Astrocyte (in vitro differentiated cells and primary cell): Measurements from ENCODE around the gene GPATCH1. TPM values are rescaled to one million over a fixed set of nuclear protein-coding genes. Genes with fewer than 3 reads are reported as not detected.

Experiments
- DNase-seq: peaks from one replicate; pipeline ENCODE4 v3.0.0-alpha.2; 2010; ENCODE audit warnings: low read depth
- FAIRE-seq: peaks from 2 replicates; lab custom pipeline; 2011; peaks lifted over from hg19 to GRCh38; lab: Jason Lieb, UNC
- H2AFZ ChIP-seq: 2 replicates; pipeline ENCODE4 v1.6.0; 2012; ENCODE audit warnings: low read depth, low read length, inconsistent platforms
- H3K27ac ChIP-seq: 2 replicates; pipeline ENCODE4 v1.5.1; 2011; ENCODE audit warnings: low read depth, low read length, inconsistent platforms
- H3K27me3 ChIP-seq: 2 replicates; pipeline ENCODE4 v1.6.0; 2011; ENCODE audit warnings: low read length, inconsistent platforms; ENCODE audit not compliant: insufficient read depth
- H3K36me3 ChIP-seq: 2 replicates; pipeline ENCODE4 v1.5.1; 2011; ENCODE audit warnings: low read length, inconsistent platforms; ENCODE audit not compliant: insufficient read depth
- H3K4me1 ChIP-seq: 2 replicates; pipeline ENCODE4 v1.5.1; 2011; ENCODE audit warnings: low read length, inconsistent platforms; ENCODE audit not compliant: insufficient read depth
- H3K4me2 ChIP-seq: 2 replicates; pipeline ENCODE4 v1.6.0; 2012; ENCODE audit warnings: low read length, inconsistent platforms
- H3K4me3 ChIP-seq: 2 replicates; pipeline ENCODE4 v1.5.1; 2011; ENCODE audit warnings: low read depth, mild to moderate bottlenecking, low read length, inconsistent platforms; ENCODE audit not compliant: insufficient read depth
- H3K79me2 ChIP-seq: 2 replicates; pipeline ENCODE4 v1.6.0; 2012; ENCODE audit warnings: mild to moderate bottlenecking, low read length, inconsistent platforms; ENCODE audit not compliant: insufficient read depth
- H3K9ac ChIP-seq: 2 replicates; pipeline ENCODE4 v1.6.0; 2012; ENCODE audit warnings: mild to moderate bottlenecking, low read length, inconsistent platforms
- H3K9me3 ChIP-seq: 2 replicates; pipeline ENCODE4 v1.5.1; 2012; ENCODE audit warnings: low read depth, mild to moderate bottlenecking, low read length, inconsistent platforms; ENCODE audit not compliant: insufficient read depth
- H4K20me1 ChIP-seq: 2 replicates; pipeline ENCODE4 v1.6.0; 2012; ENCODE audit warnings: low read length, inconsistent platforms; ENCODE audit not compliant: insufficient read depth
- H3K27ac Mint-ChIP-seq: one replicate; pipeline ENCODE4 v1.8.0; 2021; ENCODE audit warnings: mild to moderate bottlenecking, mixed read lengths; ENCODE audit not compliant: unreplicated experiment
- H3K27me3 Mint-ChIP-seq: one replicate; pipeline ENCODE4 v1.8.0; 2021; ENCODE audit warnings: low read depth, mixed read lengths; ENCODE audit not compliant: unreplicated experiment
- H3K36me3 Mint-ChIP-seq: one replicate; pipeline ENCODE4 v1.8.0; 2021; ENCODE audit warnings: low read depth, mixed read lengths; ENCODE audit not compliant: unreplicated experiment
- H3K4me1 Mint-ChIP-seq: one replicate; pipeline ENCODE4 v1.8.0; 2021; ENCODE audit warnings: low read depth, mixed read lengths; ENCODE audit not compliant: unreplicated experiment
- H3K4me3 Mint-ChIP-seq: one replicate; pipeline ENCODE4 v1.8.0; 2021; ENCODE audit warnings: mild to moderate bottlenecking, moderate library complexity, mixed read lengths; ENCODE audit not compliant: unreplicated experiment
- H3K9me3 Mint-ChIP-seq: one replicate; pipeline ENCODE4 v1.8.0; 2021; ENCODE audit warnings: mild to moderate bottlenecking, mixed read lengths; ENCODE audit not compliant: unreplicated experiment
- CTCF ChIP-seq: IDR thresholded peaks from 2 replicates; pipeline ENCODE4 v1.5.1; 2011; ENCODE audit warnings: low read depth, mild to moderate bottlenecking, inconsistent platforms, low read length, moderate library complexity; ENCODE audit not compliant: insufficient read depth
- EZH2 ChIP-seq: IDR thresholded peaks from 2 replicates; pipeline ENCODE4 v1.6.1; 2012; ENCODE audit warnings: mild to moderate bottlenecking, low read length, inconsistent platforms; ENCODE audit not compliant: insufficient read depth
- total RNA-seq: library from RNA; stranded (reverse); gene quantifications from 2 replicates; pipeline ENCODE4 v1.2.1, GENCODE V29; 2021

Gene GPATCH1
- total RNA-seq, 1 donor from 2014 or later, result 6.1 TPM

GRCh38 chr19:33060586-33060985, 20.4 kb upstream of the GPATCH1 start:
- TF ChIP-seq EZH2 (no peak), CTCF (no peak)
- H4K20me1 ChIP-seq, result peaks cover 19% of the 10 kb centered on the region
- H3K4me3 ChIP-seq, result no peak overlapping the region
- no peak overlapping the region for H3K4me2 ChIP-seq
- H3K27ac ChIP-seq, result no peak overlapping the region
- Mint-ChIP-seq H3K9me3 (no peaks in the 10 kb centered on the region), H3K36me3 (no peaks in the 10 kb centered on the region), H3K27me3 (peaks cover 1% of the 10 kb centered on the region), H3K4me1 (no peaks in the 10 kb centered on the region), H3K27ac (no peak overlapping the region), H3K4me3 (no peak overlapping the region)
- DNase-seq (no peak), FAIRE-seq (no peak)
- peaks cover 5% of the 10 kb centered on the region for H3K79me2 ChIP-seq
- no peak overlapping the region for H2AFZ ChIP-seq
- H3K27me3 ChIP-seq, result no peaks in the 10 kb centered on the region
- peaks cover 9% of the 10 kb centered on the region for H3K4me1 ChIP-seq
- H3K9ac ChIP-seq, result no peak overlapping the region
- no peaks in the 10 kb centered on the region for H3K36me3 ChIP-seq
- H3K9me3 ChIP-seq, result no peaks in the 10 kb centered on the region

GRCh38 chr19:33062902-33063301, 18.1 kb upstream of the GPATCH1 start:
- no peaks in the 10 kb centered on the region for H3K9me3 Mint-ChIP-seq
- Histone ChIP-seq H3K27me3 (no peaks in the 10 kb centered on the region), H3K79me2 (peaks cover 5% of the 10 kb centered on the region), H3K4me3 (no peak overlapping the region), H3K9ac (no peak overlapping the region), H2AFZ (no peak overlapping the region), H3K9me3 (no peaks in the 10 kb centered on the region), H3K4me1 (peaks cover 9% of the 10 kb centered on the region), H4K20me1 (peaks cover 19% of the 10 kb centered on the region), H3K27ac (no peak overlapping the region), H3K36me3 (no peaks in the 10 kb centered on the region), H3K4me2 (no peak overlapping the region)
- peak overlapping the region; percentile 66 for H3K4me3 Mint-ChIP-seq
- H3K4me1 Mint-ChIP-seq, result no peaks in the 10 kb centered on the region
- H3K27me3 Mint-ChIP-seq, result peaks cover 1% of the 10 kb centered on the region
- H3K27ac Mint-ChIP-seq, result no peak overlapping the region
- no peaks in the 10 kb centered on the region for H3K36me3 Mint-ChIP-seq
- FAIRE-seq (no peak), DNase-seq (no peak)
- TF ChIP-seq EZH2 (no peak), CTCF (no peak)

GRCh38 chr19:33063356-33063752, 17.6 kb upstream of the GPATCH1 start:
- no peak overlapping the region for H3K27ac Mint-ChIP-seq
- Histone ChIP-seq H4K20me1 (peaks cover 19% of the 10 kb centered on the region), H3K4me3 (no peak overlapping the region), H2AFZ (no peak overlapping the region), H3K9me3 (no peaks in the 10 kb centered on the region), H3K27me3 (no peaks in the 10 kb centered on the region), H3K36me3 (no peaks in the 10 kb centered on the region), H3K4me1 (peaks cover 9% of the 10 kb centered on the region), H3K4me2 (peak overlapping the region; percentile 82), H3K79me2 (peaks cover 5% of the 10 kb centered on the region), H3K9ac (no peak overlapping the region), H3K27ac (no peak overlapping the region)
- FAIRE-seq (no peak), DNase-seq (no peak)
- H3K9me3 Mint-ChIP-seq, result no peaks in the 10 kb centered on the region
- TF ChIP-seq EZH2, result no peak
- no peak for TF ChIP-seq CTCF
- no peaks in the 10 kb centered on the region for H3K36me3 Mint-ChIP-seq
- H3K27me3 Mint-ChIP-seq, result peaks cover 1% of the 10 kb centered on the region
- peak overlapping the region; percentile 87 for H3K4me3 Mint-ChIP-seq
- H3K4me1 Mint-ChIP-seq, result no peaks in the 10 kb centered on the region
